ENCODE results near the gene DLGAP1. TPM values are rescaled to one million over a fixed set of nuclear protein-coding genes. Genes with fewer than 3 reads are reported as not detected.
A peak's percentile ranks its signal among the peaks of the same experiment; 100 is the strongest.
"Not testable (repeated sequence)": the region's sequence is repeated elsewhere in the genome, so short reads cannot be mapped to it uniquely, and the experiment has no call there.

DLGAP1 gene
- total RNA-seq, 1 donor from 2014 or later, result not detected

DNA sequence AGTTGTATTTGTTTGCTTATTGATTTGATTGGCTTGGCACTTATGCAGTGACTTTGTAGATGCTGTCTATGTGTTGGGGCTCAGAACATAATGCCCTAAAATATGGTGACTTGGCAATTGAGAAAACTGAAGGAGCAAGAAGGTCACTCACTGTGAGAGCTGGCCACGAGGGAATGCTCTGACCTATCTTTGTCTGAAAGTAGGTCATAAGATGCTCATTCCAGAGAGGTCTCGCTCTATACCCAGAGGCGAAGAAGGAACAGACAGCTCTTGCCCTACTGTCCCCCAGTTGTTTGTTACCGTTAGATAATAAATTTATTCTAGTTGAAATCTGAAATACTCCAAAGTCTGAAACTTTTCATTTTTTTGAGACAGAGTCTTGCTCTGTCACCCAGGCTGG lies 846.6 kb downstream of the DLGAP1 start:
- intact Hi-C loops (cut with DNase I), result no loop called here
- no peak for DNase-seq (ENCODE audit: missing footprints)
- no peak for ATAC-seq

DNA sequence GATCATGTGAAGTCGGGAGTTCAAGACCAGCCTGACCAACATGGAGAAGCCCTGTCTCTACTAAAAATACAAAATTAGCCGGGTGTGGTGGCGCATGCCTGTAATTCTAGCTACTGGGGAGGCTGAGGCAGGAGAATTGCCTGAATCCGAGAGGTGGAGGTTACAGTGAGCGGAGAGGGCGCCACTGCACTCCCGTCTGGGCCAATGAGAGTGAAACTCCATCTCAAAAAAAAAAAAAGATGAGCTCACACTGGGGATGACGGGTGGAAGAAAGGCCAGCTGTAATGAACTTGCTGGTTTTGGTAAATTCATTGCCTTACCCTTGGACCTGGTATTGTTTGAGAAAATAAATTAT lies 847.0 kb downstream of the DLGAP1 start:
- ATAC-seq; intact Hi-C loops (cut with DNase I); DNase-seq (ENCODE audit: missing footprints): not testable (repeated sequence)

DNA sequence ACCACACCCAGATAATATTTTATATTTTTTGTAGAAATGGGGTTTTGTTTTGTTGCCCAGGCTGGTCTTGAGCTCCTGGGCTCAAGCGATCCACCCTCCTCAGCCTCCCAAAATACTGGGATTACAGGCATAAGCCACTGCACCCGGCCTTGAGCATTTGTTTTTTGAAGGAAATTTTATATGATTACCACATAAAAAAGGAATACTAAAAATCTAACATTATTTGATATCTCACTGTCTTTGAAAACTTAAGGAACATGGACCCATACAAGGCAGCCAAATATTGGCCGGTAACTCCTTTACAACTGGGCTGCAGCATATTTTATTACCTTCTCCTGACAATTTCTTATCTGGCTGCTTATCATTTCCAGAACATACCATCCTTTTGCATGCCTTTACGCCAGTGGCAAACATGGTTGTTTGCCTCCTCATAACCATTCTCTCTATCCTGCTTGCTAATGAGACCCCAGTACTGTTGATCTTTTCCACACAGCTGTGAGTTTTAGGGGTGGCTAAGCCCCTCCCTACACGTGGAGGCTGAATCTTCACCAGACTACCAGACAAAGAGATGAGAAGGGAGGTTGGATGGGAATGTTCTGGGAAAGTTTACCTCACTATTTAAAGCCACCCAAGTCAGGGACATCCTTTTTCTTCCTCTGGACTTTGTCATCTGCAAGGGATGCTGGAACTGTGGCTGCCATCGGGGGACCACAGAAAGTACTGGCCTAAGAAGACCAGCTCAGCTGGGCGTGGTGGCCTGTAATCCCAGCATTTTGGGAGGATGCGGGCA lies 847.6 kb downstream of the DLGAP1 start:
- intact Hi-C loops (cut with DNase I), result no loop called here
- DNase-seq (ENCODE audit: missing footprints) (no peak), ATAC-seq (no peak)

DNA sequence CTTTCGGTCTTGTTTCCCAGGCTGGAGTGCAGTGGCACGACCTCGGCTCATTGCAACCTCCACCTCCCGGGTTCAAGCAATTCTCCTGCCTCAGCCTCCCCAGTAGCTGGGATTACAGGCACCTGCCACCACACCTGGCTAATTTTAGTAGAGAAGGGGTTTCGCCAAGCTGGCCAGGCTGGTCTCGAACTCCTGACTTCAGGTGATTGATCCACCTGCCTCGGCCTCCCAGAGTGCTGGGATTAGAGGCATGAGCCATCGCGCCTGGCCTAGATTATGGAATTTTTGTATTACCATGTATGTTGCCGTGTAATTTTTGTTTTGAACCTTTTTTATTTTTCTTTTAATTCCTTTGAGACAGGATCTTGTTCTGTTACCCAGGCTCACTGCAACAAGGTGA lies 848.2 kb downstream of the DLGAP1 start:
- intact Hi-C loops (cut with DNase I); ATAC-seq; DNase-seq (ENCODE audit: missing footprints): not testable (repeated sequence)

DNA sequence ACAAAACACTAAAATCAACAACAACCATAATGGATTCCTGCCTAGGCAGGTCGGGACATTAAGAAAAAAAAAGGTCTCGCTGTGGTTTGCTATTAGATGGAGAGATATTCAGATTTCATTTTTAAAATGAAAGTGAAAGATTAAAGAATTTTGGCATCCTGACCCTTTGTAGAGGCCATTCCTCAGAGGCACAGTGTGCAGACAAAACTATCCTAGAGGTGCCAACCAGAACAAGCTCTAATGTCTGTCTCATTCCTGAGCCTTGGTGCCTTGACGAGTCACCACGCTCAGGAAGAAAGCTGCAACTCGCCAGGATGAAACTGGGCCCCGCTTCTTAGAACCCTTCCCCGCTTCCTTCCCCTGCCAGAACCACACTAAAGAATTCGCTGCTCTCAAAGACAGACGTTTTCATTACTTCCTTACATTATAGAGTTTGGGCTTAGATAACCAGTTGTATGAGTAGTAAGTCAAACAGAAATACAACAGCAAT lies 849.1 kb downstream of the DLGAP1 start:
- intact Hi-C loops (cut with DNase I), result no loop called here
- DNase-seq (ENCODE audit: missing footprints), result no peak
- peak; percentile 20 for ATAC-seq

DNA sequence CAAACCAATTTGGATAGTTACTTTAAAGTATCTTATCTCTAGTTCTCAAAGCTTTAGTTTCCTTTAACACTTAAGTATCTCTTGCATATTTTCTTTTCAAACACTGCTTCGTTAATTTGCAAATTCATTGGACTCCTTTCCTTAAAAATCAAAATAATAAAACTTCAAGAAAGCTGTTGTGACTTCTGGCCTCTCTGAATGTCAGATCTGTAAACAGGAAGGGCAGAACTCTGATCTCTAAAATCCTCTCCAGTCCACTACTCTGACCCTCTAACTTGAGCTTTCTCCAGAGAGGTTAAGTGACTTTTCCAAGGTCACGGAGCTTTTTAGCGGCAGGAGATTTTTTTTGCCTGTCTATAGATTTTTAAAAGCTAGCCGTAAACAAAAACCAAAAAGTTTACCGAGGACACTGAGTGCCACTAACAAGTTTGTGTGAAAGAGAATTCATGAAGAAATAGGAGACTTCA lies 849.6 kb downstream of the DLGAP1 start:
- DNase-seq (ENCODE audit: missing footprints) (no peak), ATAC-seq (no peak)
- intact Hi-C loops (cut with DNase I), result no loop called here

DNA sequence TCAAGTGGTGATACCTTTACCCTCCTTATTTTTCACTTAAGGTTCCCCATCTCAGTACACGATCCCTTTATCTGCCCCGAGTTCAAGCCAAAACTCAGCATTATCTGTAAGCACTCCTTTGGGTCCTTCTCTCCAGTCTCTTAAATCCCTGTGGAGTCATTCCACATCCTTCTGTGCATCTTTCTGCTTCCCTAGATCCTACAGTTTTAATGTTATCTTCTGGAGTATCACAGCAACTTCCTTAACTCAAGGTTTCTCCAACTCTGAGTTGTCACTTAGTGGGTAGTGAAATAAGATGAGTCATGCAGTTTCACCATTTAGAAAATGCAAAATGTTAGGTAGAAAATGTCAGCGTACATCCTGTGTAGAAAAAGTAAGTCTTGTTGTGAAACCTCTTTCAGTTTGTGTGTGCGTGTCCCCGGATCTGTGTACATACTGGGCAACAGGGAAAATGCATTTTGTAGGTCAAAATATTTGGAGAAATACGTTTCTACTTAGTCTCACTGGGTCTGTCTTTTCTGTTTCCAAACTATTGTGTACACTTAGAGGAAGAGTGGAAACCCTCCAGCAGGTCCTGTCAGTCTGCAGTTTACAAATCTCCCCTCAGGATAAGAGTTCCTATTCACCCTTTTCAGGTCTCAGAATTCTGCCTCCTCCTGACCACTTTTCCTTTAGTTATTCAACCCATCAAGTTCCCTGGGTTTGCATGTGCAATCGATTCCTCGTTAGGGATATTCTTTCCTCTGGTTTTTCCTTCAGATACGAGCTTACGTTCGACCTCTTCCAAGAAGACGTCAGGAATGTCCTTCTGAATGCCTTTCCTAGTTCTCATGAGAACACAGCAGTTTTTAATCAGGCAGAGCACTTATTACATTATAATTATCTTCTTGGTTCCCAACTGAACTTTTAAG lies 850.4 kb downstream of the DLGAP1 start:
- DNase-seq (ENCODE audit: missing footprints) (no peak), ATAC-seq (peak; percentile 47)
- intact Hi-C loops (cut with DNase I), result loop anchor here (1.0 kb wide), 1 partner anchor 18 kb away; no protein-coding TSS in a partner anchor

DNA sequence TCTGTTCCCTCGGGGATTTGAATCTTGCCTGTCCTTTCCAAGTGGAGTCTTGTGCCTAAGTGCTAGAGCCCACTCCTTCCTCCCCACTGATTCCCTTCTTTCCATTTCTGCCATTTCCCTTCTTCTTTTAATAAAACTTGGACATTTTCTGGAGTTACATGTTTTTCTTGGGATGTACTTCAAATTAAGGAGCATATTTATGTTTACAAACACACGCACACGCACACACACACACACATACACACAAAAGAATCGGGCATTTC lies 850.9 kb downstream of the DLGAP1 start:
- ATAC-seq (no peak), DNase-seq (ENCODE audit: missing footprints) (no peak)
- intact Hi-C loops (cut with DNase I), result loop anchor here (1.0 kb wide), 1 partner anchor 18 kb away; no protein-coding TSS in a partner anchor

DNA sequence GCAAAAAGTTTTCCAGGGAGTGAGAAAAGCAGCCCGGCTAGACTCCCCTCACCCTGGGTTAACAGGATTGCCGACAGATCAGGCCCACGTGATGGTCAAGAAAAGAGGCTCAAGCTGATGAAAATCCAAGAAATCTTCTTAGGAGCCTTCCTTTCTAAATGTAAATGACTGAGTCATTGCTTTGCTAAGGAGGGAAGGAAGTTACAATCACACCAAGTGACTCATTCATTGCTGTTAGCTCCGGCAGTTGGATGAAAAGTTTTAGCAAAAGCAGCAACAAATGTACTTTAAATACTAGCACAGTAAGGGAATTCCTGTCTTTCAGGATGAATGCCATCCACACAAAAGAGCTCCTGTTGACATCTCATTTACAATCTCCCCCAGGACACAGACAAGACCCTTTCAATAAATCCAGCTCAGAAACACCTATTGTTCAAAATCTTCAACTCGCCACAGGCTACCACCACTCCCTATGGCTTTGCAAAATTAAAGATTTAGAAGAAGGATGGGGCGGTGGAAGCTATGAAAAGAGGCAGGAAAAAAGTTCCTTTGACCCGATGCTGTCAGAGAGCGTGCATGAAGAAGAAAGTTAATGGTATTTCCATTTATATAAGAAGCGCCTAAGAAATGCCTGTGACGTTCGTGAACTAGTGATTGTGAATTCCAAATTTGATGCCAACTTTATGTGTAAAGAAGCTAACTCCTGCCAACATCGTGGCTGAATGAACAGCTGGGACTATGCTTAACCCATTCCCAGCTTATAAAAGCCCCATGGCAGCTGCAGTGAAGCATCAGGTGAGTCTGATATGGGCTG lies 851.5 kb downstream of the DLGAP1 start:
- intact Hi-C loops (cut with DNase I), result loop anchor here (1.0 kb wide), 1 partner anchor 19 kb away; no protein-coding TSS in a partner anchor
- DNase-seq (ENCODE audit: missing footprints) (no peak), ATAC-seq (peak; percentile 53)

DNA sequence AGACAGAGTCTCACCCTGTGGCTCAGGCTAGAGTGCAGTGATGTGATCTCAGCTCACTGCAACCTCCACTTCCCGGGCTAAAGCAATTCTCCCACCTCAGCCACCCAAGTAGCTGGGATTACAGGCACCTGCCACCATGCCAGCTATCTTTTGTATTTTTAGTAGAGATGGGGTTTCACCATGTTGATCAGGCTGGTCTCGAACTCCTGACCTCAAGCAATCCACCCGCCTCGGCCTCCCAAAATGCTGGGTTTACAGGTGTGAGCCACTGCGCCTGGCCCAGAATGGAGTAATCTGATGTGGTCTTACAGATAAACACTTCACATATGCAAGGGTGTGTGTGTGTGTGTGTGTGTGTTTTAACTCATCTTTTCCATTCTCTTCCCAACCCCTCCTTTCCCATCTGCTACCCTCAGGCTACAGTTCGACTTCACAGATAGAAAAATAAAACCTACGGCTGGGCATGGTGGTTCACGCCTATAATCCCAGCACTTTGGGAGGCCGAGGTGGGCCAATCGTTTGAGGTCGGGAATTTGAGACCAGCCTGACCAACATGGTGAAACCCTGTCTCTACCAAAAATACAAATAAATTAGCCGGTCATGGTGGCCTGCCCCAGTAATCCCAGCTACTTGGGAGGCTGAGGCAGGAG lies 853.9 kb downstream of the DLGAP1 start:
- ATAC-seq; intact Hi-C loops (cut with DNase I); DNase-seq (ENCODE audit: missing footprints): not testable (repeated sequence)

DNA sequence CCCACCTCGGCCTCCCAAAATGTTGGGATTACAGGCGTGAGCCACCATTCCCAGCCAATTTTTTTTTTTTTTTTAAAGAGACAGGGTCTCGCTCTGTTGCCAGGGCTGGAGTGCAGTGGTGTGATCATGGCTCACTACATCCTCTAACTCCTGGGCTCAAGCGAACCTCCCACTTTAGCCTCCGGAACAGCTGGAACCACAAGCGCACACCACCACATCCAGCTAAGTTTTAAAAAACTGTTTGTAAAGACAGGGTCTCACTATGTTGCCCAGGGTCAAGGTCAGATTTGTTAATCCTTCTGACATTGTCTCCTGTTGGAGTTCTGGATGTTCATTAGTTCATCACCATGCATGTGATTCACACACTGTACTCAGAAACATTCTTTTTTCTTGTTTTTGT lies 855.2 kb downstream of the DLGAP1 start:
- DNase-seq (ENCODE audit: missing footprints), result no peak
- intact Hi-C loops (cut with DNase I), result no loop called here
- no peak for ATAC-seq

DNA sequence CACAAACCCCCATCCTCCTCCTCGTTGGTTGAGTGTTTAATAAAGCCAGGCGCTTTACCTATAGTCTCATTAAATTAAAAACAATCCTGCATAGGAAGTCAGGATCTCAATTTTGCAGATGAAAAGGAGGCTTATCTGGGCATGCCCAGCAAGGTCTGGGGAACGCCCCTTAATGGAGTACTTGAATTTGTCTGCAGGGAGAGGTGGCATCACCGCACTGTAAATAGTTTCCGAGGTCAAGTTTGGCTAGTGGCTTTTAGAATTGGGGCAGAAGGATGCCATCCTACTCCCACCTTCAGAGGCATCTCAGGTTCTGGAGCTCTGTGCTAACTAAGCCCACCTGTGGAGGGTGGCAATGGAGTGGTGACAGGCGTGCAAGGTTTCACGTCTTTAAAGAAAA lies 855.9 kb downstream of the DLGAP1 start:
- DNase-seq (ENCODE audit: missing footprints) (no peak), ATAC-seq (no peak)
- intact Hi-C loops (cut with DNase I), result no loop called here

DNA sequence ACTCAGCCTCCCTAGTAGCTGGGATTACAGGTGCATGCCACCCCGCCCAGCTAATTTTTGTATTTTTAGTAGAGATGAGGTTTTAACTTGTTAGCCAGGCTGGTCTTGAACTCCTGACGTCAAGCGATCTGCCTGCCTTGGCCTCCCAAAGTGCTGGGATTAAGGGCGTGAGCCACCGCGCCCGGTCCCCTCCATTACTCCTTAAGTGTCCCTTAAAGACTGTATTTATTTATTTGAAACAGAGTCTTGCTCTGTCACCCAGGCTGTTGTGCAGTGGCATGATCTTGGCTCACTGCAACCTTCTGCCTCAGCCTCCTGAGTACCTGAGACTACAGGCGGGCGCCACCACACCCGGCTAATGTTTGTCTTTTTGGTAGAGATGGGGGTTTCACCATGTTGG lies 856.5 kb downstream of the DLGAP1 start:
- DNase-seq (ENCODE audit: missing footprints) (no peak), ATAC-seq (no peak)
- intact Hi-C loops (cut with DNase I), result no loop called here

DNA sequence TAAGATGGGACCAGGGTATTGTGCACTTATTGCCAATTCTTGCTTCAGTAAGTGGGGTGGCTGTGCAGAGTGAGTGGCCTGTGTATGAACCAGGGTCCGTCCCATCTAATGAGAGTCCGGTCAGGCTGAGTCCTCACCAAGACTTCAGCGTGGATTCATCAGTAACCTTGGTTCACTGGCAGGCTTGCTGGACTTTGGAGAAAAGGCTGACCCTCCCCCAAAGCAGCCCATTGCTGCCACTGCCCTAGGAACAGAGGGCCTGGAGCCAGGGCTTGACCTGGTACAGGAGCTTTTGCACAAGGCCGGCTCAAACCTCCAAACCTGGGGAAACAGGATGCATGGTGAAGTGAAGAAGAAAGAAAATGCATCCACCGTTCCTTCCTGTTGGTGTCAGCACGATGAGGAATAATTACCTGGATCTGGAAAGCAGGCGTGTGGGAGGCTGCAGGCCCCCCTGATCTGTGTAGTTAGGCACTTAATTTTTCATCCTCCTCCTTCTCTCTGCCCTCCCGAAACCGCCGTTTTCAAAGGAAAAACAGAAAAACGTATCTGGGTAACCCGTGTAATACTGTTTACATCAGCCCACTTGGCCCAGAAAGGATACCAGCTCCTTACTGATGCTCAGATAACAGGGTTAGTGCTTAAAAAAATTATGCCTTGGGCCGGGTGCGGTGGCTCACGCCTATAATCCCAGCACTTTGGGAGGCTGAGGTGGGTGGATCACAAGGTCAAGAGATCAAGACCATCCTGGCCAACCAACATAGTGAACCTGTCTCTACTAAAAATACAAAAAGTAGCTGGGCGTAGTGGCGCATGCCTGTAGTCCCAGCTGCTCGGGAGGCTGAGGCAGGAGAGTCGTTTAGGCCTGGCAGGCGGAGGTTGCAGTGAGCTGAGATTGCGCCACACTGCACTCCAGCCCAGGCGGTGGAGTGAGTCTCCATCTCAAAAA lies 857.4 kb downstream of the DLGAP1 start:
- intact Hi-C loops (cut with DNase I), result no loop called here
- no peak for ATAC-seq
- DNase-seq (ENCODE audit: missing footprints), result no peak

DNA sequence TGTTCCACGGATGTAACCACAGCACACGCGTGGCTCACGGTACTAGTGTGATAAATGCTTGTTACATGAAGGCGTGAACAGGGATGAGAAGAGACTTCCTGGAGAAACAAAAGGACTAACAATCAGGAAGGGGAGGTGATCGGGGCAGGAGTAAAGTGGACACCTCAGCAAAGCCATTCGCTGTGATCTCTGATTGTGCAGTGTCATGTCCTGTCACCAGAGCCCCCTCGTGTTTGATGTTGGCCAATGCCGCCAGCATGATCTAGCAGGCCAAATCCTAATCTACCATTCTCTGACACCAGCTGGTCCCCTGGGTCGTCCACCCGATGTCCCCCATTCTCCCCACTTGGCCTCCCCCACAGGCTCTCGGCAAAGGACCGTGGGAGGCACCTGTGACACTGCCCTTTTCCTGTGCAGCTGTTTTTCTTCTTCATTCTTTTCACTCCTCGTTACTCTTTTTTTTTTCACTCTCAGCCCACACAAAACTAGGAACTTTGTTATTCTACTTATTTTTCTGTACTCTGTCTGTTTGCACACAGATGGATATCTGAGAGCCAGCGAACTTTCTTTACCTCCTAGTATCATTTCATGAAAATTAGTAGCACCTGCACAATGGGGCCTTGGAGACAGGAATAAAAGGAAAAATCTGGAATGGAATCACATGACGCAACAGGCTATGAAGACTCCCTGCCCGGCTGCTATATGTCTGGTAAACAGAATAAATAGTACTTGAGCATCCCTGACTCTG lies 858.3 kb downstream of the DLGAP1 start:
- ATAC-seq (no peak), DNase-seq (ENCODE audit: missing footprints) (no peak)
- intact Hi-C loops (cut with DNase I), result no loop called here

DNA sequence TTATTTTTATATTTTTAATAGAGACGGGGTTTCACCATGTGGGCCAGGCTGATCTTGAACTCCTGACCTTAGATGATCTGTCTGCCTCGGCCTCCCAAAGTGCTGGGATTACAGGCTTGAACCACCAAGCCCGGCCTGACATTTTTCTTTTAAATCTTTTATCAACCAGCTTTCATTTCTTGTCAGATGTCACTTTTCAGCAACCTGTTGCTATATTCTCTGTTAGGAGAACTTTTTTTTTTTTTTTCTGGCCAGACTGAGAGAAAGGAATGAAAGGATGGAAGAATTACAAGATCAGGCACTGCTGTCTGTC lies 858.8 kb downstream of the DLGAP1 start:
- intact Hi-C loops (cut with DNase I), result no loop called here
- ATAC-seq (no peak), DNase-seq (ENCODE audit: missing footprints) (no peak)
